ENCODE measurements around the gene OSBPL6. TPM values are rescaled to one million over a fixed set of nuclear protein-coding genes. Genes with fewer than 3 reads are reported as not detected.
"Not testable (repeated sequence)": the region's sequence is repeated elsewhere in the genome, so short reads cannot be mapped to it uniquely, and the experiment has no call there.

Gene OSBPL6
- total and polyA plus RNA-seq, 4 experiments from 2014 or later: 0.14 to 0.49 (median 0.34) TPM

DNA sequence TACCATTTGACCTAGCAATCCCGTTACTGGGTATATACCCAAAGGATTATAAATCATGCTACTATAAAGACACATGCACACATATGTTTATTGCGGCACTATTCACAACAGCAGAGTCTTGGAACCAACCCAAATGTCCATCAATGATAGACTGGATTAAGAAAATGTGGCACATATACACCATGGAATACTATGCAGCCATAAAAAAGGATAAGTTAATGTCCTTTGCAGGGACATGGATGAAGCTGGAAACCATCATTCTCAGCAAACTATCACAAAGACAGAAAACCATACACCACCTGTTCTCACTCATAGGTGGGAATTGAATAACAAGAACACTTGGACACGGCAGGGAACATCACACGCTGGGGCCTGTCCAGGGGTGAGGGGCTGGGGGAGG lies 163.4 kb downstream of the OSBPL6 start:
- H3K27me3 Mint-ChIP-seq: peaks cover 8 to 13% of the 10 kb centered on the region in 2 donors
- intact Hi-C loops (cut with micrococcal nuclease); POLR2A ChIA-PET (ENCODE audit: partially characterized antibody); H3K4me3 ChIP-seq (ENCODE audit: low read length in 2 of 2); H3K9me3 ChIP-seq (ENCODE audit: control insufficient read depth in 1 of 2, low read length in 2 of 2); H3K4me1 Mint-ChIP-seq; H3K36me3 ChIP-seq (ENCODE audit: insufficient read depth, low read length); H3K27me3 ChIP-seq (ENCODE audit: insufficient read depth, low read length); CTCF ChIA-PET (ENCODE audit: partially characterized antibody); DNase-seq; H3K4me1 ChIP-seq (ENCODE audit: insufficient read depth, low read length); H3K36me3 Mint-ChIP-seq; H3K27ac Mint-ChIP-seq; H3K27ac ChIP-seq (ENCODE audit: low read depth, low read length); H3K4me3 Mint-ChIP-seq: not testable (repeated sequence)
- peaks cover 3 to 35% (median 18%) of the 10 kb centered on the region in 8 donors for H3K9me3 Mint-ChIP-seq

DNA sequence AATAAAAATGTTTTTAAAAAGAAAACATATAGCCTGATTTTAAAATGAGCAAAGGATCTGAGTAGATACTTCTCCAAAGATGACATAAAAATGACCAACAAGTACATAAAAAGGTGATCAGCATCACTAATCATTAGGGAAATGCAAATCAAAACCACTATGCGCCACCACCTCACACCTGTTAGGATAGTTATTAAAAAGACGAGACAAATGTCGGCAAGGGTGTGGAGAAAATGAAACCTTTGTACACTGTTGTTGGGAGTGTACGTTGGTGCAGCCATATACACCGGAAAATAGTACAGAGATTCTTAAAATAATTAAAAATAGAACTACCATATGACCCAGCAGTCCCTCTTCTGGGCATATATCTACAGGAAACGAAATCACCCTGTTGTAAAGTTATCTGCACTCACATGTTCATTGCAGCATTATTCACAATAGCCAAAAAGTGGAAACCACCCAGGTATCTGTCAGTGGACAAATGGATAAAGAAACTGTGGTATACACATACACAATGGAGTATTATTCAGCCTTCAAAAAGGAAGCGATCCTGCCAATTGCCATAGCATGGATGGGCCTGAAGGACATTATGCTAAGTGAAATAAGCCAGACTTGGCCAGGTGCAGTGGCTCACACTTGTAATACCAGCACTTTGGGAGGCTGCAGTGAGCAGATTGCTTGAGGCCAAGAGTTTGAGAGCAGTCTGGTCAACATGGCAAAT lies 165.0 kb downstream of the OSBPL6 start:
- Mint-ChIP-seq H3K4me1 (no peaks in the 10 kb centered on the region), H3K4me3 (no peak overlapping the region), H3K9me3 (peaks cover 0 to 26% (median 14%) of the 10 kb centered on the region in 8 donors), H3K36me3 (no peaks in the 10 kb centered on the region), H3K27ac (peak overlapping the region in 1 of 7 donors; percentile 37), H3K27me3 (peaks cover 4 to 15% of the 10 kb centered on the region in 2 donors)
- Histone ChIP-seq H3K4me3 (ENCODE audit: low read length in 2 of 2) (no peak overlapping the region), H3K27ac (ENCODE audit: low read depth, low read length) (no peak overlapping the region), H3K9me3 (ENCODE audit: control insufficient read depth in 1 of 2, low read length in 2 of 2) (no peaks in the 10 kb centered on the region), H3K36me3 (ENCODE audit: insufficient read depth, low read length) (no peaks in the 10 kb centered on the region), H3K27me3 (ENCODE audit: insufficient read depth, low read length) (no peaks in the 10 kb centered on the region), H3K4me1 (ENCODE audit: insufficient read depth, low read length) (no peaks in the 10 kb centered on the region)
- DNase-seq: no peak
- intact Hi-C loops (cut with micrococcal nuclease): no loop called here
- POLR2A ChIA-PET (ENCODE audit: partially characterized antibody): no interaction called here
- CTCF ChIA-PET (ENCODE audit: partially characterized antibody): no interaction called here

DNA sequence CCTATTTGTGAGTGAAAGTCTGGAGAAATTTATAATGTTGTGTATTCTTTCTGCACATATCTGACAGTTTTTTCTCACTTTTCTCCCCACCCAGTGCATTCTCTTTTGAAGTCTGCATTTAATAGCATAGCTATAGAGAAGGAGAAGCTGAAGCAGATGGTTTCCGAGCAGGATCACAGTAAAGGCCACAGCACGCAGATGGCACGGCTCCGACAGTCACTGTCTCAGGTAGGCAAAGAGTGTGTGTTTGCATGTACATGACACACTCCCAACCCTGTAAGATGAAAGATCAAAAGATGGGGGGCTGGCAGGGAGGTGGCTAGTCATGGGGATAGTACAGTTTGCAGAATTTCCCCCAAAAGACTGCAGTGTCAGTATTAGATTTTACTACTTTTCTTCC lies 167.3 kb downstream of the OSBPL6 start:
- no peaks in the 10 kb centered on the region for H3K36me3 Mint-ChIP-seq
- no peaks in the 10 kb centered on the region for H3K4me1 Mint-ChIP-seq
- peaks cover 5% of the 10 kb centered on the region in 2 donors for H3K27me3 Mint-ChIP-seq
- intact Hi-C loops (cut with micrococcal nuclease): no loop called here
- Histone ChIP-seq H3K9me3 (ENCODE audit: control insufficient read depth in 1 of 2, low read length in 2 of 2) (no peaks in the 10 kb centered on the region), H3K27ac (ENCODE audit: low read depth, low read length) (no peak overlapping the region), H3K36me3 (ENCODE audit: insufficient read depth, low read length) (no peaks in the 10 kb centered on the region), H3K27me3 (ENCODE audit: insufficient read depth, low read length) (no peaks in the 10 kb centered on the region), H3K4me1 (ENCODE audit: insufficient read depth, low read length) (no peaks in the 10 kb centered on the region), H3K4me3 (ENCODE audit: low read length in 2 of 2) (no peak overlapping the region)
- no peak for DNase-seq
- CTCF ChIA-PET (ENCODE audit: partially characterized antibody): no interaction called here
- POLR2A ChIA-PET (ENCODE audit: partially characterized antibody): no interaction called here
- peaks cover 0 to 12% (median 6%) of the 10 kb centered on the region in 8 donors for H3K9me3 Mint-ChIP-seq
- no peak overlapping the region for H3K27ac Mint-ChIP-seq
- H3K4me3 Mint-ChIP-seq: no peak overlapping the region

DNA sequence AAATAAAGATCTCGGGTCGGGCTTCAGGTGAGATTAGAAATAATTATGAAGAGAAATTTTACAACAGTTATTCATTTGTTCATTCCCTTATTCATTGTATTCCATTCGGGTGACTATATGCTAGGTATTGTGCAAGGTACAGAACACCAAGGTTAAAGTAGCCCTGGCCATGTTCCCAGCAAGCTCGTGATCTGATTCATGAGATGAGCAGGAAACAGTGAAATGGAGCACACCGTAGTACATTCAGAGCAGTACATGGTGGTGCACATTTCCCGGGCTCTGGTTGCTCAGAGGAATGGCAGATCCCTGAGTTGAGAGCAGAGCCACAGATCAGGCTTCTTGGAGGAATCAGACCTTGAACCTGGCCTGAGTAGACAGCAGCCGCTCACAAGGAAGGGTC lies 168.9 kb downstream of the OSBPL6 start:
- POLR2A ChIA-PET (ENCODE audit: partially characterized antibody): no interaction called here
- Mint-ChIP-seq H3K27ac (no peak overlapping the region), H3K27me3 (peaks cover 5% of the 10 kb centered on the region in 2 donors), H3K4me1 (no peaks in the 10 kb centered on the region), H3K36me3 (no peaks in the 10 kb centered on the region), H3K9me3 (peaks cover 0 to 5% (median 0%) of the 10 kb centered on the region in 8 donors), H3K4me3 (no peak overlapping the region)
- Histone ChIP-seq H3K27ac (ENCODE audit: low read depth, low read length) (no peak overlapping the region), H3K9me3 (ENCODE audit: control insufficient read depth in 1 of 2, low read length in 2 of 2) (no peaks in the 10 kb centered on the region), H3K4me1 (ENCODE audit: insufficient read depth, low read length) (no peaks in the 10 kb centered on the region), H3K4me3 (ENCODE audit: low read length in 2 of 2) (no peak overlapping the region), H3K27me3 (ENCODE audit: insufficient read depth, low read length) (no peaks in the 10 kb centered on the region), H3K36me3 (ENCODE audit: insufficient read depth, low read length) (no peaks in the 10 kb centered on the region)
- CTCF ChIA-PET (ENCODE audit: partially characterized antibody): no interaction called here
- intact Hi-C loops (cut with micrococcal nuclease): no loop called here
- DNase-seq: no peak

DNA sequence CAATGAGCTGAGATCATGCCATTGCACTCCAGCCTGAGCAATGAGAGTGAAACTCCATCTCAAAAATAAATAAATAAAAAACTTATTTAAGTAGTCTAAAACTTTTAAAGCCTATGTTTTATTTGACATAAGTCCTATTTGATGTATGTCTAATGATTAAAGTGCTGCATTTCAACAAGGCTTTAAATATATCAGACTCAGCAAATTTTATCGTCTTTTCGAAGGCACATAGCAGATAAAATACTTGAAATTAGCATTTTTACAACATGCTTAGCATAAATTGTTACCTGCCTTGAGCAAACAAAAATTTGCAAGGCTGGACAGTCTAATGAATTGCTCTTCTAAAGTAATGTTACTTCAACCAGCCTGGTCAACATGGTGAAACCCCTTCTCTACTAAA lies 170.8 kb downstream of the OSBPL6 start:
- Mint-ChIP-seq H3K36me3 (no peaks in the 10 kb centered on the region), H3K4me1 (no peaks in the 10 kb centered on the region), H3K27ac (no peak overlapping the region), H3K27me3 (peaks cover 5% of the 10 kb centered on the region in 2 donors), H3K9me3 (no peaks in the 10 kb centered on the region), H3K4me3 (no peak overlapping the region)
- ChIA-PET POLR2A (ENCODE audit: partially characterized antibody) (no interaction called here), CTCF (ENCODE audit: partially characterized antibody) (no interaction called here)
- Histone ChIP-seq H3K9me3 (ENCODE audit: control insufficient read depth in 1 of 2, low read length in 2 of 2) (no peaks in the 10 kb centered on the region), H3K4me1 (ENCODE audit: insufficient read depth, low read length) (no peaks in the 10 kb centered on the region), H3K36me3 (ENCODE audit: insufficient read depth, low read length) (no peaks in the 10 kb centered on the region), H3K4me3 (ENCODE audit: low read length in 2 of 2) (no peak overlapping the region), H3K27ac (ENCODE audit: low read depth, low read length) (no peak overlapping the region), H3K27me3 (ENCODE audit: insufficient read depth, low read length) (no peaks in the 10 kb centered on the region)
- no peak for DNase-seq
- intact Hi-C loops (cut with micrococcal nuclease): no loop called here

DNA sequence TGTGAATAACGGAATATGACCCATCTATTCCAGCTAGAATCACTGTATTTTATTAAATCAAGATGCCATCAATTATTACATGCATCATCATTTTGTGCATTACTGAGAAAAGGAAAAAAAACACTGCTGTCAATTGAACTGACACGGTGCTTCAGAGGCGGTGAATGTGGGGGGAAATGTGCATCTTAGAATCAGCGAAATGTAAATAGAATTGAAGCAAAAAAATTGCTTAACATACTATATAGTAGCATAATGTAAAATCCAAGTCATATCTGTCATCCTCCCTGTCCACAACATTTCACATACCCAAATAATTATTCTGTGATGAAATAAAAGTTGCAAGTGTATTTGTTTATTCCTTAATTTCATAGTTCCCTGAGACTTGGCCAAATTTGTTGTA lies 172.1 kb downstream of the OSBPL6 start:
- no peak for DNase-seq
- Histone ChIP-seq H3K9me3 (ENCODE audit: control insufficient read depth in 1 of 2, low read length in 2 of 2) (no peaks in the 10 kb centered on the region), H3K27ac (ENCODE audit: low read depth, low read length) (no peak overlapping the region), H3K36me3 (ENCODE audit: insufficient read depth, low read length) (no peaks in the 10 kb centered on the region), H3K4me1 (ENCODE audit: insufficient read depth, low read length) (no peaks in the 10 kb centered on the region), H3K27me3 (ENCODE audit: insufficient read depth, low read length) (no peaks in the 10 kb centered on the region), H3K4me3 (ENCODE audit: low read length in 2 of 2) (no peak overlapping the region)
- ChIA-PET POLR2A (ENCODE audit: partially characterized antibody) (no interaction called here), CTCF (ENCODE audit: partially characterized antibody) (no interaction called here)
- H3K4me1 Mint-ChIP-seq: no peaks in the 10 kb centered on the region
- no peak overlapping the region for H3K4me3 Mint-ChIP-seq
- H3K36me3 Mint-ChIP-seq: no peaks in the 10 kb centered on the region
- H3K27me3 Mint-ChIP-seq: peaks cover 5% of the 10 kb centered on the region in 2 donors
- no peak overlapping the region for H3K27ac Mint-ChIP-seq
- intact Hi-C loops (cut with micrococcal nuclease): no loop called here
- H3K9me3 Mint-ChIP-seq: no peaks in the 10 kb centered on the region

DNA sequence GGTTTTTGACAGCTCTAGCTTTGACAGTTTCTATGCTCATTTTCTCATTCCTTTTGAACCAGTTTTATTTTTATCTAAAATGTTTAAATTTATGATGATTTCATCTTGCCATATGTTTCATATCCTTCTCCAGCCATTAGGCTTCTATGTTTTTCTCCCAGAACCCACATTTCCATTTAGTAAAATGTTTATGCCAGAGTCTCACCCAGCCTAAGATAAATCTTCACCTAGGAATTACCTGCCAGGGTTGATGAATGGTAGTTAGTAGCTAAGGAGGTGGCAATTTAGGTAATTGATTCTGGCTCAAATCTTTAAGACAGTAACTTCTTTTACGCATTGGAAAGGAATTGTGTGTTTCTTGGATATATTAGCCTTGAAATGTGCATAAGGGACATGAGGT lies 173.0 kb downstream of the OSBPL6 start:
- POLR2A ChIA-PET (ENCODE audit: partially characterized antibody): no interaction called here
- intact Hi-C loops (cut with micrococcal nuclease): no loop called here
- Mint-ChIP-seq H3K27ac (no peak overlapping the region), H3K27me3 (peaks cover 5% of the 10 kb centered on the region in 2 donors), H3K36me3 (no peaks in the 10 kb centered on the region), H3K4me3 (no peak overlapping the region), H3K4me1 (no peaks in the 10 kb centered on the region), H3K9me3 (no peaks in the 10 kb centered on the region)
- Histone ChIP-seq H3K27ac (ENCODE audit: low read depth, low read length) (no peak overlapping the region), H3K36me3 (ENCODE audit: insufficient read depth, low read length) (no peaks in the 10 kb centered on the region), H3K4me3 (ENCODE audit: low read length in 2 of 2) (no peak overlapping the region), H3K9me3 (ENCODE audit: control insufficient read depth in 1 of 2, low read length in 2 of 2) (no peaks in the 10 kb centered on the region), H3K4me1 (ENCODE audit: insufficient read depth, low read length) (no peaks in the 10 kb centered on the region), H3K27me3 (ENCODE audit: insufficient read depth, low read length) (no peaks in the 10 kb centered on the region)
- CTCF ChIA-PET (ENCODE audit: partially characterized antibody): no interaction called here
- DNase-seq: no peak

DNA sequence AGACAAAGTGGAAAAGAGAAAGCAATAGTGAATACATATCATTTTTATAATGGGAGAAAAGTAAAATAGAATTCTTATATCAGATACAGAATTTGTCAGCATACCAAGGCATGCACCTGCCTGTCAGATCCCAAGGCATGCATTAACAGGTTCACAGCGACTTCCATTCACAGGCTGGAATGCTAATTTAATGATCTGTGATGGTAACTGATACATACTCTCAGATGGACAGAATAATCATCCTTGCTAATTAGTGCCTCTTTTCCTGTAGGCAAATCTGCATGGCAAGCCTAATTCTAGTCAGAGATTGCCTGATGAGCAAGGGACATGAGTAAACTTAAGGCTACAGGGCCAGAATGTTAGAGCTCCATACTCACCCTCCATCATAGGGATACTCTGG lies 180.6 kb downstream of the OSBPL6 start:
- no peaks in the 10 kb centered on the region for H3K9me3 ChIP-seq (ENCODE audit: control insufficient read depth in 1 of 2, low read length in 2 of 2)
- Mint-ChIP-seq H3K27ac (no peak overlapping the region), H3K36me3 (no peaks in the 10 kb centered on the region), H3K9me3 (no peaks in the 10 kb centered on the region), H3K4me3 (no peak overlapping the region), H3K4me1 (no peaks in the 10 kb centered on the region), H3K27me3 (peaks cover 14 to 15% of the 10 kb centered on the region in 2 donors)
- no peak overlapping the region for H3K27ac ChIP-seq (ENCODE audit: low read depth, low read length)
- no peak overlapping the region for H3K4me3 ChIP-seq (ENCODE audit: low read length in 2 of 2)
- no peaks in the 10 kb centered on the region for H3K27me3 ChIP-seq (ENCODE audit: insufficient read depth, low read length)
- intact Hi-C loops (cut with micrococcal nuclease): no loop called here
- POLR2A ChIA-PET (ENCODE audit: partially characterized antibody): no interaction called here
- DNase-seq: no peak
- no peaks in the 10 kb centered on the region for H3K36me3 ChIP-seq (ENCODE audit: insufficient read depth, low read length)
- H3K4me1 ChIP-seq (ENCODE audit: insufficient read depth, low read length): no peaks in the 10 kb centered on the region
- CTCF ChIA-PET (ENCODE audit: partially characterized antibody): no interaction called here
